Measurements from ENCODE around the gene CXorf65. TPM values are rescaled to one million over a fixed set of nuclear protein-coding genes. Genes with fewer than 3 reads are reported as not detected.

CXorf65 gene
- total RNA-seq, 2 donors from 2014 or later: not detected

DNA sequence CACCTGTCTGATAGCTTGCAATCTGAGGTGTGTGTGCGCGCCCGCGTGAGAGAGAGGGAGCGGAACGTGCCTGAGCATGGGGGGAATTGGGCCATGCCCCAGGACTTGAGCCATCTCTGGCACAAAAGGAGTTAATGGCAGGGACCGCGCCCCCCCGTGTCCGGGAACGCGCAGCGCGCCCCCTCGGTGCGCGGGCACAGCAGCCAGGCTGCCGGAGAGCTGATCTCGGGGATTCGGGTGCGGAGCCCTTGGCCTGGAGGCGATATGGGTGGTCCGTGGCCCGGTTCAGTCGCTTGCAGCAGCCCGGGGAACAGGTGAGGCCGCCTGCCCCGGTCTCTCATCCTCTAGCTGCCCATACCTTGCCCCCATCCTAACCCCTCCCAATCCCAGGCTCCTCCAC lies 38.1 kb upstream of the CXorf65 start, which contains the start of gene NLGN3:
NLGN3 (plus strand) TSS at position 191 of the 400 bp plus-strand sequence. CDS start 2,909 bp downstream, outside the sequence.
- peak within 1 kb of the TSS; percentile 25 for H3K4me3 Mint-ChIP-seq
- H3K9ac ChIP-seq (ENCODE audit: extremely low read depth, low read length, poor library complexity, severe bottlenecking): no peak within 1 kb of the TSS
- peak; percentile 66 for DNase-seq
- peaks cover 54% of the 10 kb centered on the region for H3K9me3 Mint-ChIP-seq
- H3K36me3 Mint-ChIP-seq (ENCODE audit: low read depth): peaks cover 16% of the 10 kb centered on the region
- TF ChIP-seq CTCF (conservative IDR thresholded peaks at IDR 0.05): no peak
- no peaks in the 10 kb centered on the region for H3K4me1 ChIP-seq (ENCODE audit: control insufficient read depth, insufficient read depth, low read length)
- H3K27me3 ChIP-seq (ENCODE audit: control insufficient read depth, insufficient read depth, low read length, poor library complexity, severe bottlenecking): no peaks in the 10 kb centered on the region
- peak within 1 kb of the TSS; percentile 69 for H3K4me3 ChIP-seq (ENCODE audit: low read length)
- no peak within 1 kb of the TSS for H3K27ac Mint-ChIP-seq
- H3K4me1 Mint-ChIP-seq: peaks cover 7% of the 10 kb centered on the region
- H3K27me3 Mint-ChIP-seq (ENCODE audit: insufficient read depth): peaks cover 6% of the 10 kb centered on the region
- H3K27ac ChIP-seq (ENCODE audit: low read depth, low read length): peak within 1 kb of the TSS; percentile 32
- H3K36me3 ChIP-seq (ENCODE audit: control insufficient read depth, insufficient read depth, low read length): no peaks in the 10 kb centered on the region
- no peaks in the 10 kb centered on the region for H3K9me3 ChIP-seq (ENCODE audit: control insufficient read depth, low read length)
- 4% methylated on average over 27 of the region's 28 CpGs; no CpG with 5 or more reads in 1 of the 2 experiments for WGBS, 2 experiments (ENCODE audit: insufficient coverage in 1 of 2, insufficient read length in 1 of 2)

DNA sequence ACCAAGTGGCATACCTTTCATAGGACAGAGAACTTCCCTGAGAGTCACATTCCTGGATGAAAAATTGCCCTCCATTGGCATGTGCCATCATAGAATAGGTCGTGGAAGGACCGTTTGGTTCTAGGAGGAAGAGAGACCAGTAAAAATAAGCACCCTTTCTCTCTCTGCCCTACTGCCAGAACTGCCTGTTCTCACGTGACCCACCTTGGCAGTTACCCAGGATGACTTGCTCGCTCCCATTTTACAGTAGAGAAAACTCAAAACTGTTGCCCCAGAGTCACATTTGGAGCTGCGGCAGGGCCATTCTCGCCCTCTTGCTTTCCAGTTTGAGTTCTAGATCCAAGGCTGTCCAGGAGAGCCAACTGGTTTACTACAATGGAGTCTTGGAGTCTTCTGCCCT lies 37.0 kb upstream of the CXorf65 start:
- H3K27me3 ChIP-seq (ENCODE audit: control insufficient read depth, insufficient read depth, low read length, poor library complexity, severe bottlenecking): no peaks in the 10 kb centered on the region
- 92 to 93% methylated on average over 4 to 6 of the region's 6 CpGs for WGBS, 2 experiments (ENCODE audit: insufficient coverage in 1 of 2, insufficient read length in 1 of 2)
- Mint-ChIP-seq H3K9me3 (peaks cover 60% of the 10 kb centered on the region), H3K27ac (no peak overlapping the region), H3K4me1 (peaks cover 7% of the 10 kb centered on the region), H3K36me3 (ENCODE audit: low read depth) (peaks cover 27% of the 10 kb centered on the region), H3K4me3 (no peak overlapping the region), H3K27me3 (ENCODE audit: insufficient read depth) (peaks cover 6% of the 10 kb centered on the region)
- H3K27ac ChIP-seq (ENCODE audit: low read depth, low read length): no peak overlapping the region
- TF ChIP-seq CTCF (conservative IDR thresholded peaks at IDR 0.05): no peak
- no peak for DNase-seq
- no peak overlapping the region for H3K4me3 ChIP-seq (ENCODE audit: low read length)
- no peaks in the 10 kb centered on the region for H3K9me3 ChIP-seq (ENCODE audit: control insufficient read depth, low read length)
- peaks cover 3% of the 10 kb centered on the region for H3K36me3 ChIP-seq (ENCODE audit: control insufficient read depth, insufficient read depth, low read length)
- H3K9ac ChIP-seq (ENCODE audit: extremely low read depth, low read length, poor library complexity, severe bottlenecking): no peak overlapping the region
- H3K4me1 ChIP-seq (ENCODE audit: control insufficient read depth, insufficient read depth, low read length): no peaks in the 10 kb centered on the region

DNA sequence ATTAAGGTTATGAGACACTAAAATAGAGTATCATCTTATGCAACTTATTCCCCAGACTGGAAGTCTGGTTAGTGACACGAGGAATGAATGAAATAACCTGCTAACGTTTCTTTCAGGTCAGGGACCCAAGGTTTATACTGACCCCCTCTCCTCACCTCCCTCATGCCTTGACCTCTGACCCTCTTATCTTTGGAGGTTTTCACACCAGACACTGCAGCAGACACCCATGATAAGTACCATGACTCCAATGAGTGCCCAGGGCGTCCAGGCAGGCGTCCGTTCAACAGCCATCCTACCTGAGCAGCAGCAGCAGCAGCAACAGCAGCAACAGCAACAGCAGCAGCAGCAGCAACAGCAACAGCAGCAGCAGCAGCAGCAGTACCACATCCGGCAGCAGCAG lies 33.9 kb upstream of the CXorf65 start:
- H3K27me3 Mint-ChIP-seq (ENCODE audit: insufficient read depth): peaks cover 6% of the 10 kb centered on the region
- H3K27me3 ChIP-seq (ENCODE audit: control insufficient read depth, insufficient read depth, low read length, poor library complexity, severe bottlenecking): no peaks in the 10 kb centered on the region

More for the DNA sequence above, 33.9 kb upstream of the CXorf65 start:
- peaks cover 6% of the 10 kb centered on the region for H3K36me3 ChIP-seq (ENCODE audit: control insufficient read depth, insufficient read depth, low read length)
- H3K27ac Mint-ChIP-seq: no peak overlapping the region
- no peak overlapping the region for H3K4me3 ChIP-seq (ENCODE audit: low read length)
- H3K4me1 Mint-ChIP-seq: no peaks in the 10 kb centered on the region
- TF ChIP-seq CTCF (conservative IDR thresholded peaks at IDR 0.05): no peak
- H3K4me1 ChIP-seq (ENCODE audit: control insufficient read depth, insufficient read depth, low read length): no peaks in the 10 kb centered on the region
- no peak overlapping the region for H3K27ac ChIP-seq (ENCODE audit: low read depth, low read length)
- no peaks in the 10 kb centered on the region for H3K9me3 ChIP-seq (ENCODE audit: control insufficient read depth, low read length)
- DNase-seq: no peak
- peaks cover 69% of the 10 kb centered on the region for H3K9me3 Mint-ChIP-seq
- H3K9ac ChIP-seq (ENCODE audit: extremely low read depth, low read length, poor library complexity, severe bottlenecking): no peak overlapping the region
- no peak overlapping the region for H3K4me3 Mint-ChIP-seq
- peaks cover 54% of the 10 kb centered on the region for H3K36me3 Mint-ChIP-seq (ENCODE audit: low read depth)
- WGBS, 2 experiments (ENCODE audit: insufficient coverage in 1 of 2, insufficient read length in 1 of 2): 95 to 100% methylated on average over 2 to 6 of the region's 6 CpGs

Data from endodermal cell (in vitro differentiated cells).